HUES48 (cell line): ENCODE data around the gene EGR2.

Experiments used
- H3K27ac ChIP-seq: one replicate; pipeline ENCODE4 v1.7.0; 2013; ENCODE audit warnings: low read depth, low read length, inconsistent platforms
- H3K27me3 ChIP-seq: 2 replicates; pipeline ENCODE4 v1.6.1; 2013; ENCODE audit warnings: mild to moderate bottlenecking, low read length; ENCODE audit not compliant: control insufficient read depth, insufficient read depth
- H3K36me3 ChIP-seq: 2 replicates; pipeline ENCODE4 v1.6.1; 2013; ENCODE audit warnings: low read length; ENCODE audit not compliant: control insufficient read depth, insufficient read depth
- H3K4me1 ChIP-seq: 2 replicates; pipeline ENCODE4 v1.6.1; 2013; ENCODE audit warnings: mild to moderate bottlenecking, low read length; ENCODE audit not compliant: control insufficient read depth, insufficient read depth
- H3K4me3 ChIP-seq: 2 replicates; pipeline ENCODE4 v1.5.1; 2013; ENCODE audit warnings: mild to moderate bottlenecking, low read depth, low read length
- H3K9ac ChIP-seq: 2 replicates; pipeline ENCODE4 v1.6.1; 2013; ENCODE audit warnings: mild to moderate bottlenecking, low read depth, low read length, moderate library complexity
- H3K9me3 ChIP-seq: 2 replicates; pipeline ENCODE4 v1.6.1; 2013; ENCODE audit warnings: low read length; ENCODE audit not compliant: control insufficient read depth, insufficient read depth

Gene EGR2

DNA sequence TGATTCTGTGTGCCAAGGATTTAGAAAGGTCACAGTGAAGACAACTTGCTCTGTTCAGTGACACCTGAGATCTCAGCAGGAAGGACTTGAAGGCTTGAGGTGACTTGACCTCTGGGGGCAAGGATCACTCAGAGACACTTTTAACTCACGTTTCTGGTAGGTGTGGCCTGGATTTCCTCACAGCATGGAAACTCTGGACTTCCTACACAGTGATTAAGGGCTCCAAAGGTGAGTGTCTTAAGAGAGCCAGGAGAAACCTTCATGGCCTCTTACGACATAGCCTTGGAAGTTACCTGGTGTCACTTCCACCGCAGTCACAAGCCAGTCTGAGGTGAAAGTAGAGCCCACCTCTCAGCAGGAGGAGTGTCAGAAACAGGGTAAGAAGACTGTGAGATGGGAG lies 49.8 kb downstream of the EGR2 start:
- no peaks in the 10 kb centered on the region for H3K36me3 ChIP-seq
- no peak overlapping the region for H3K9ac ChIP-seq
- peaks cover 22% of the 10 kb centered on the region for H3K4me1 ChIP-seq
- no peak overlapping the region for H3K27ac ChIP-seq
- H3K9me3 ChIP-seq = no peaks in the 10 kb centered on the region
- H3K4me3 ChIP-seq = no peak overlapping the region
- no peaks in the 10 kb centered on the region for H3K27me3 ChIP-seq

- no peak overlapping the region for H3K27ac ChIP-seq
- H3K4me1 ChIP-seq = peaks cover 19% of the 10 kb centered on the region
- H3K9ac ChIP-seq = no peak overlapping the region
- no peaks in the 10 kb centered on the region for H3K36me3 ChIP-seq
- H3K9me3 ChIP-seq = no peaks in the 10 kb centered on the region
- H3K27me3 ChIP-seq = no peaks in the 10 kb centered on the region
- H3K4me3 ChIP-seq = no peak overlapping the region
These were observed 50.4 kb downstream of the EGR2 start for GRCh38 chr10:62765726-62766125.

- peaks cover 8% of the 10 kb centered on the region; the same call in 1 of the 2 replicates for H3K4me1 ChIP-seq
- H3K4me3 ChIP-seq = no peak overlapping the region
- H3K27me3 ChIP-seq = no peaks in the 10 kb centered on the region
- no peaks in the 10 kb centered on the region for H3K9me3 ChIP-seq
- no peak overlapping the region for H3K9ac ChIP-seq
- H3K36me3 ChIP-seq = no peaks in the 10 kb centered on the region
- no peak overlapping the region for H3K27ac ChIP-seq
These were observed 52.2 kb downstream of the EGR2 start for GRCh38 chr10:62764011-62764410.

DNA sequence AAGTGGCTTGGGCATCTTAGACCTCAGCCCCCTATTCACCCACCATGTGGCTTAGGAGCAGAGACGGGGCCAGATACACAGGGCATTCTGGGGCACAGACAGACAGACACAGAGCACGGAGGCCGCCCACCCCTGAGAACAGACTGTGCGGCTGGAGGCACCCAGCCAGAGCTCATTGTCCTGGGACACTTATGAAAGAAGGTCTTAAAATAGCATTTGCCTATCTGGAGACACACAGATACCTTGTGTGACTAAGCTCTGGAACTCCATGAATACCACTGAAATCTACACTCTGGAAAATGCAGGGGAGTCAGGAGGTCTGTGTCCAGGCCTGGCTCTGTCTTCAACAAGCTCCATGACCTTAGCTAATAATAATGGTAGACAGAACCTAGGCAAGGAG lies 53.0 kb downstream of the EGR2 start:
- no peak overlapping the region for H3K27ac ChIP-seq
- no peak overlapping the region for H3K4me3 ChIP-seq
- H3K36me3 ChIP-seq = no peaks in the 10 kb centered on the region
- peaks cover 8% of the 10 kb centered on the region; the same call in 1 of the 2 replicates for H3K4me1 ChIP-seq
- H3K27me3 ChIP-seq = no peaks in the 10 kb centered on the region
- no peaks in the 10 kb centered on the region for H3K9me3 ChIP-seq
- no peak overlapping the region for H3K9ac ChIP-seq
